Measurements from ENCODE around the gene EXOC4. TPM values are rescaled to one million over a fixed set of nuclear protein-coding genes. Genes with fewer than 3 reads are reported as not detected.

The EXOC4 gene
- total RNA-seq, 2 donors from 2014 or later = 48.9 to 102 TPM

DNA sequence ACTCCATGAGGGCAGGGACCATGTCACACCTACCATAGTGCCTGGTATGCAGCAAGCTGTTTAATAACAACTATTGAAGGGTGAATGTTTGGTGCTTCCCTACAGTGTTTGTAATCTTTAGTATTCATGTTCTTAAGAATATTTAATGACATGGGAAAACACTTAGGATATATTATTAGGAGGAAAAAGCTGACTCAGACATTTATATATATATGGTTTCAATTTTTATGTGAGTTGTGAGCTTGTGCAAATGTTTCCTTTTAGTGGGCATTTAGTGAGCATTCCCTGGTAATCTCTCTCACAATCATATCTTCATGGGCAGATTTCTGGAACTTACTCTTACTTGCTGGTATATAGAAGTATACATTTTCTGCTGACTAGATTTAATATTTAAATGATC is 359.1 kb downstream of the EXOC4 start:
- intact Hi-C loops (cut with DNase I) = no loop called here
- Histone ChIP-seq H3K36me3 (no peaks in the 10 kb centered on the region), H3K4me3 (no peak overlapping the region), H3K27ac (no peak overlapping the region), H3K9me3 (no peaks in the 10 kb centered on the region), H3K4me1 (replicated peaks) (no peaks in the 10 kb centered on the region), H3K27me3 (replicated peaks; ENCODE audit: insufficient read depth) (no peaks in the 10 kb centered on the region)
- TF ChIP-seq, protein P1, sequence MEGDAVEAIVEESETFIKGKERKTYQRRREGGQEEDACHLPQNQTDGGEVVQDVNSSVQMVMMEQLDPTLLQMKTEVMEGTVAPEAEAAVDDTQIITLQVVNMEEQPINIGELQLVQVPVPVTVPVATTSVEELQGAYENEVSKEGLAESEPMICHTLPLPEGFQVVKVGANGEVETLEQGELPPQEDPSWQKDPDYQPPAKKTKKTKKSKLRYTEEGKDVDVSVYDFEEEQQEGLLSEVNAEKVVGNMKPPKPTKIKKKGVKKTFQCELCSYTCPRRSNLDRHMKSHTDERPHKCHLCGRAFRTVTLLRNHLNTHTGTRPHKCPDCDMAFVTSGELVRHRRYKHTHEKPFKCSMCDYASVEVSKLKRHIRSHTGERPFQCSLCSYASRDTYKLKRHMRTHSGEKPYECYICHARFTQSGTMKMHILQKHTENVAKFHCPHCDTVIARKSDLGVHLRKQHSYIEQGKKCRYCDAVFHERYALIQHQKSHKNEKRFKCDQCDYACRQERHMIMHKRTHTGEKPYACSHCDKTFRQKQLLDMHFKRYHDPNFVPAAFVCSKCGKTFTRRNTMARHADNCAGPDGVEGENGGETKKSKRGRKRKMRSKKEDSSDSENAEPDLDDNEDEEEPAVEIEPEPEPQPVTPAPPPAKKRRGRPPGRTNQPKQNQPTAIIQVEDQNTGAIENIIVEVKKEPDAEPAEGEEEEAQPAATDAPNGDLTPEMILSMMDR (IDR thresholded peaks at IDR 0.05) = no peak
- TF ChIP-seq POLR2A (IDR thresholded peaks at IDR 0.05) = no peak
- TF ChIP-seq POLR2AphosphoS5 (IDR thresholded peaks at IDR 0.05) = no peak
- DNase-seq (ENCODE audit: low spot score) = no peak

DNA sequence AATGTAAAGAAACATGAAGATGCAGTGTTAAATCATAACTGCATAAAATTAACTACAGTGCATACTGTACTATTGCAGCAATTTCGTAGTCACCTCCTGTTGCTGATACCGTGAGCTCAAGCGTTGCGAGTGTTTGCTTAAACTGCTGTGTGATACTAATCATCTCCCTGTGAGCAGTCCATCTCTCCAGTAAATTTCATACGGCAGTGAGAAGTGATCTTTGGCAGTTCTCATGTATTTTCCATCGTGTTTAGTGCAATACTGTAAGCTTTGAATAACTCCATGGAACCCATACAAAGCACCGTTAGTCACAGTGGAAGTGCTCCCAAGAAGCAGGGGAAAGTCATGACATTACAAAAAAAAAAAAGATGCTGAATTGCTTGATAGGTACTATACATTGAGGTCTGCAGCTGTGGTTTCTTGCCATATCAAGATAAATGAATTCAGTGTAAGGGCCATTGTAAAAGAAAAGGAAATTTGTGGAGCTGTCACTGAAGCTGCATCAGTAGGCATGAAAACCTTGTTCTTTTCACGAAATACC is 360.4 kb downstream of the EXOC4 start:
- Histone ChIP-seq H3K27ac (no peak overlapping the region), H3K9me3 (no peaks in the 10 kb centered on the region), H3K36me3 (no peaks in the 10 kb centered on the region), H3K4me3 (no peak overlapping the region), H3K27me3 (replicated peaks; ENCODE audit: insufficient read depth) (no peaks in the 10 kb centered on the region), H3K4me1 (replicated peaks) (no peaks in the 10 kb centered on the region)
- TF ChIP-seq POLR2A (IDR thresholded peaks at IDR 0.05) = no peak
- TF ChIP-seq, protein P1 (IDR thresholded peaks at IDR 0.05) = no peak
- TF ChIP-seq POLR2AphosphoS5 (IDR thresholded peaks at IDR 0.05) = no peak
- WGBS = 87% methylated on average over 8 of the region's 8 CpGs
- intact Hi-C loops (cut with DNase I) = no loop called here
- no peak for DNase-seq (ENCODE audit: low spot score)

DNA sequence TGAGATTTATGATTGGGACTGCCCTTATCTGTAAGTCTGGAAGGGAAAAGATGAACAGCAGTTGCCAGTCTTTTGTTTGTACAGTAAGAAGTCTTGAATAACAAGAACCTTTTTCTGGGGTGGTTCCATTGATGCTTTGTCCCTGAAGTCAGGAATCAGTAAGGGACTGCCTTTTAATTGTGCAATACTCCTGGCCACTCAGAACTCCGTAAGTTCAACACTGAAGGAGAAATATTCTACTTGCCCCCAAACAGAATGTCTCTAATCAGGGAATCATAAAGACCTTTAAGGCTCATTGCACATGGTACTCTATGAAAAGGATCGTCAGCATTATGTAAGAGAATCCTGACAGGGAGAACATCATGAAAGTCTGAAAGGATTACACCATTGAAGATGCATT is 361.4 kb downstream of the EXOC4 start:
- Histone ChIP-seq H3K4me3 (no peak overlapping the region), H3K27ac (no peak overlapping the region), H3K36me3 (no peaks in the 10 kb centered on the region), H3K9me3 (no peaks in the 10 kb centered on the region), H3K27me3 (replicated peaks; ENCODE audit: insufficient read depth) (no peaks in the 10 kb centered on the region), H3K4me1 (replicated peaks) (no peaks in the 10 kb centered on the region)
- intact Hi-C loops (cut with DNase I) = no loop called here
- no peak for TF ChIP-seq POLR2A (IDR thresholded peaks at IDR 0.05)
- TF ChIP-seq, protein P1 (IDR thresholded peaks at IDR 0.05) = no peak
- no peak for TF ChIP-seq POLR2AphosphoS5 (IDR thresholded peaks at IDR 0.05)
- DNase-seq (ENCODE audit: low spot score) = no peak
- 83% methylated on average over 2 of the region's 2 CpGs for WGBS

DNA sequence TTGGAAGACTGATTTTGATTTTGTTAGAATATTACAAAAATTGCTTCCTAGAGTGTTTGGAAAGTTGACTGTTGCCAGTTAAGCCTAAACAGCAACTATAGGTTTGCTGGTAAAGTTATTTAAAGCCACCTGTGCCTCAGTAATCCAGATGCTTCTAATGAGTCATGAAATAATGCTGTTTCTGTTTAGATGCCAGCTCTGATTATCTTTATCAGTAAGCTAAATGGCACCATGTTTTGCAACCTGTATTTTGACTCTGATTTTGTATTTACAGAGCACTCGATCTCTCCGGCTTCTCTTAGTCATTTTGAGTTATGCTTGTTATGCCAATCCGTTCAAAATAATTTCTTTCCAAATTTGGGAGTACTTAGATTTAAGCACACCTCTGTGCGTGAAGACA is 366.1 kb downstream of the EXOC4 start:
- H3K27ac ChIP-seq = no peak overlapping the region
- TF ChIP-seq, protein P1 (IDR thresholded peaks at IDR 0.05) = no peak
- TF ChIP-seq POLR2A (IDR thresholded peaks at IDR 0.05) = no peak
- TF ChIP-seq POLR2AphosphoS5 (IDR thresholded peaks at IDR 0.05) = no peak
- H3K4me3 ChIP-seq = no peak overlapping the region
- intact Hi-C loops (cut with DNase I) = no loop called here
- 92% methylated on average over 4 of the region's 4 CpGs for WGBS
- no peak for DNase-seq (ENCODE audit: low spot score)
- no peaks in the 10 kb centered on the region for H3K9me3 ChIP-seq
- H3K4me1 ChIP-seq (replicated peaks) = no peaks in the 10 kb centered on the region
- no peaks in the 10 kb centered on the region for H3K36me3 ChIP-seq
- H3K27me3 ChIP-seq (replicated peaks; ENCODE audit: insufficient read depth) = no peaks in the 10 kb centered on the region

DNA sequence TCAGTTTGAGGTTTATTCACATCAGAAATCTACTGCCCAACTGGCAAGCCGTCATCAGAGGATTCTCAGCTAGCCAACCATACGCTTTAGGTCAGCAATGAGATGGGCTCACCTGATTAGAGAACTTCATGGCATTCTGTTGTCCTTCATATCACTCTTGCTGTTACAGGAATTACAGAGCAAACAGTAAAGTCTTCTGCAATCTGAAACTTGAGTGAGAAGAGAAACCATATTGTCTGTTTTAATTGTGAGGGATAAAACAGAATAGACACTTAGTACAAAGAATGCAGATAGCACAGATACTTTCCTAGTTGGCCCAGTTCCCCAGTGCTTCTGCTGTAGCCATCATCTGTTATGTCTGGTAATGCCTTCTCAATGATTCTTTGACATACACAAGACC is 366.6 kb downstream of the EXOC4 start:
- DNase-seq (ENCODE audit: low spot score) = no peak
- no peaks in the 10 kb centered on the region for H3K9me3 ChIP-seq

More for the DNA sequence above, 366.6 kb downstream of the EXOC4 start:
- Histone ChIP-seq H3K36me3 (no peaks in the 10 kb centered on the region), H3K4me1 (replicated peaks) (no peaks in the 10 kb centered on the region), H3K27me3 (replicated peaks; ENCODE audit: insufficient read depth) (no peaks in the 10 kb centered on the region), H3K4me3 (no peak overlapping the region), H3K27ac (no peak overlapping the region)
- WGBS = 86% methylated on average over 2 of the region's 2 CpGs
- TF ChIP-seq, protein P1 (IDR thresholded peaks at IDR 0.05) = no peak
- TF ChIP-seq POLR2AphosphoS5 (IDR thresholded peaks at IDR 0.05) (no peak), POLR2A (IDR thresholded peaks at IDR 0.05) (no peak)
- intact Hi-C loops (cut with DNase I) = no loop called here
